NCI-H446 (cell line): ENCODE results near the gene NOD1.
A peak's percentile ranks its signal among the peaks of the same experiment; 100 is the strongest.

Experiments used
- DNase-seq, 2 experiments: peaks; one replicate each; lab custom pipeline; 2025; lab: John Stamatoyannopoulos, UW

NOD1 gene

GRCh38 chr7:30470771-30471170 is 7.8 kb downstream of the NOD1 start:
- peak in 1 of 2 experiments; percentile 62 for DNase-seq

GRCh38 chr7:30470163-30470770 is 8.3 kb downstream of the NOD1 start:
- DNase-seq = no peak

GRCh38 chr7:30469303-30469702 is 9.3 kb downstream of the NOD1 start:
- DNase-seq = peak; percentile 32 to 69

GRCh38 chr7:30468791-30469190 is 9.8 kb downstream of the NOD1 start:
- peak in 1 of 2 experiments; percentile 69 for DNase-seq

- DNase-seq = no peak
Observed at GRCh38 chr7:30468041-30468440, 10.5 kb downstream of the NOD1 start.

GRCh38 chr7:30467271-30467670 is 11.3 kb downstream of the NOD1 start:
- no peak for DNase-seq

- DNase-seq = peak in 1 of 2 experiments; percentile 38
Observed at GRCh38 chr7:30466266-30466665, 12.3 kb downstream of the NOD1 start.

GRCh38 chr7:30465811-30466180 is 12.8 kb downstream of the NOD1 start:
- DNase-seq = peak; percentile 19 to 84

- peak in 1 of 2 experiments; percentile 39 for DNase-seq
Observed at GRCh38 chr7:30465046-30465810, 13.4 kb downstream of the NOD1 start.

- DNase-seq = peak in 1 of 2 experiments; percentile 47
Observed at GRCh38 chr7:30464231-30464671, 14.3 kb downstream of the NOD1 start.

- no peak for DNase-seq
Observed at GRCh38 chr7:30463405-30464145, 15.0 kb downstream of the NOD1 start.

- DNase-seq = no peak
Observed at GRCh38 chr7:30462179-30462578, 16.4 kb downstream of the NOD1 start.

GRCh38 chr7:30460246-30460633 is 18.3 kb downstream of the NOD1 start:
- DNase-seq = no peak

GRCh38 chr7:30459591-30460245 is 18.9 kb downstream of the NOD1 start:
- DNase-seq = peak; percentile 21 to 61

- no peak for DNase-seq
Observed at GRCh38 chr7:30458311-30458710, 20.3 kb downstream of the NOD1 start.

- no peak for DNase-seq
Observed at GRCh38 chr7:30453921-30454320, 24.7 kb downstream of the NOD1 start.

- DNase-seq = no peak
Observed at GRCh38 chr7:30453016-30453415, 25.6 kb downstream of the NOD1 start.

- no peak for DNase-seq
Observed at GRCh38 chr7:30452280-30452930, 26.2 kb downstream of the NOD1 start.

- DNase-seq = no peak
Observed at GRCh38 chr7:30451539-30452279, 26.9 kb downstream of the NOD1 start.

GRCh38 chr7:30450983-30451497 is 27.5 kb downstream of the NOD1 start:
- no peak for DNase-seq
